GM19043 (cell line): ENCODE data around the gene PIP4K2C.
"Not testable (repeated sequence)": the region's sequence is repeated elsewhere in the genome, so short reads cannot be mapped to it uniquely, and the experiment has no call there.

Source experiments
- ATAC-seq: cut with Tn5 transposase; IDR thresholded peaks from one replicate; pipeline ENCODE4 v1.9.1; 2021; ENCODE audit warnings: low read depth; ENCODE audit not compliant: unreplicated experiment

The PIP4K2C gene

GRCh38 chr12:57583008-57583831 lies 7.8 kb upstream of the PIP4K2C start:
- peak; percentile 90 for ATAC-seq

GRCh38 chr12:57584050-57584449 lies 6.9 kb upstream of the PIP4K2C start:
- no peak for ATAC-seq

GRCh38 chr12:57584690-57585089 lies 6.3 kb upstream of the PIP4K2C start:
- no peak for ATAC-seq

GRCh38 chr12:57585156-57585555 lies 5.8 kb upstream of the PIP4K2C start:
- no peak for ATAC-seq

- no peak for ATAC-seq
These were observed 4.9 kb upstream of the PIP4K2C start for GRCh38 chr12:57586128-57586527.

- no peak for ATAC-seq
These were observed 4.1 kb upstream of the PIP4K2C start for GRCh38 chr12:57586832-57587429.

- ATAC-seq, result not testable (repeated sequence)
These were observed 1.9 kb upstream of the PIP4K2C start for GRCh38 chr12:57588951-57589610.

GRCh38 chr12:57590479-57590863 lies 521 bp upstream of the PIP4K2C start:
- ATAC-seq, result no peak

GRCh38 chr12:57591782-57592325 lies 862 bp downstream of the PIP4K2C start:
- peak; percentile 7 for ATAC-seq

GRCh38 chr12:57592551-57593165 lies 1.7 kb downstream of the PIP4K2C start:
- ATAC-seq, result no peak

- ATAC-seq, result no peak
These were observed 2.2 kb downstream of the PIP4K2C start for GRCh38 chr12:57593187-57593586.

GRCh38 chr12:57600395-57600794 lies 9.4 kb downstream of the PIP4K2C start:
- no peak for ATAC-seq

- no peak for ATAC-seq
These were observed 11.6 kb downstream of the PIP4K2C start for GRCh38 chr12:57602544-57602943.

- ATAC-seq, result no peak
These were observed 12.3 kb downstream of the PIP4K2C start for GRCh38 chr12:57603324-57603723.

- no peak for ATAC-seq
These were observed 12.9 kb downstream of the PIP4K2C start for GRCh38 chr12:57603815-57604453.

- no peak for ATAC-seq
These were observed 13.5 kb downstream of the PIP4K2C start, which contains the start of gene DTX3 for GRCh38 chr12:57604454-57604991. Gene DTX3 (plus strand): TSS chr12:57604824. CDS start chr12:57606518, 1,694 bp downstream.

GRCh38 chr12:57604992-57605810 lies 14.2 kb downstream of the PIP4K2C start:
- ATAC-seq, result no peak

GRCh38 chr12:57605811-57606311 lies 14.9 kb downstream of the PIP4K2C start:
- ATAC-seq, result no peak

GRCh38 chr12:57606399-57606798 lies 15.4 kb downstream of the PIP4K2C start:
- no peak for ATAC-seq
